Panc1 (cell line): ENCODE data around the gene CHRNG.

ENCODE experiments used
- CTCF ChIP-seq: fragments of 450-650 bp; IDR thresholded peaks from 2 replicates; pipeline ENCODE4 v1.5.1; 2017; ENCODE audit warnings: mild to moderate bottlenecking
- SIN3A ChIP-seq: IDR thresholded peaks from 2 replicates; pipeline ENCODE4 v1.6.1; 2012; ENCODE audit warnings: low read depth, mild to moderate bottlenecking, low read length, moderate library complexity, borderline replicate concordance; ENCODE audit not compliant: insufficient read depth
- TCF7L2 ChIP-seq: IDR thresholded peaks from 2 replicates; pipeline ENCODE4 v1.6.1; 2011; ENCODE audit warnings: mild to moderate bottlenecking, low read depth, low read length, inconsistent platforms

DNA sequence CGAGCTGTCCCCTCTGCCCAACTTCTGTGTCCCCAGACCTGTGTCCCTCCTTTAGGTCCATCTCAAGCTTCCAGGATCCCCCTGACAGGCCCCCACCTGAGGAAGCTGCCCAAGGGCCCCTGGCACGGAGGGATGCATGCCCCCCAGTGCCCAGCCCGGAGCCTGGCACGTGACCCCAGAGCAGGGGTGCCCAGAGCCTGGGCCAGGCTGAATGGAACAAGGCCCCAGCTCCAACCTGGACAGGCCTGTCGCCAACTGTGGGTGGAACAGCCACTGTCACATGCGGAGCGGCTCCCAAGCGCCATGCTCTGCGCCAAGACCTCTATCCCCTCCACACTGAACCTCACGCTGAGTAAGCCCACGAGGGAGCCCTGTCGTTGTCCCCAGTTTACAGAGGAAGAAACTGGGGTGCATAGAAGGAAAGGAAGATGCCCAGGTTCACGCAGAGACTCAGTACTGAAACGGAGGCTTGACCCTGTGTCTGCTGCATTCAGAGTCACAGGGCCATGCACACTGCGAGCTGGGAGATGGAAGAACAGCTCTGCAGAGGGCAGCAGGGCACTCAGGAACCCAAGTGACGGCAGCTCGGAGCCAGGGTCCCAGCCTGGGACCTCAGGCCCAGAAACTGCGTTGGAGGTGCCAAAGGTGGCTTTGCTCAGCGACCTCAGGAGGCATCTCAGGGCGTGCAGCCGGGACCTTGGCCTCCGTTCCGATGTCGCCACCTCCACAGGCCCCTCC, 46.4 kb upstream of the CHRNG start:
- no peak for TF ChIP-seq SIN3A
- TF ChIP-seq CTCF, result no peak
- no peak for TF ChIP-seq TCF7L2
